Measurements from ENCODE around the gene KANK3.
"Not testable (repeated sequence)": the region's sequence is repeated elsewhere in the genome, so short reads cannot be mapped to it uniquely, and the experiment has no call there.

- TF ChIP-seq POLR2A (IDR thresholded peaks at IDR 0.05; ENCODE audit: low read depth, low read length); POLR2AphosphoS5 (IDR thresholded peaks at IDR 0.05; ENCODE audit: low read depth, low read length); TAF1 (IDR thresholded peaks at IDR 0.05; ENCODE audit: borderline replicate concordance, low read depth, low read length): not testable (repeated sequence)
These were observed 28.0 kb downstream of the KANK3 start for GRCh38 chr19:8314981-8315640.
